SK-N-SH (cell line): ENCODE results near the gene CYFIP2. TPM values are rescaled to one million over a fixed set of nuclear protein-coding genes. Genes with fewer than 3 reads are reported as not detected.

Source experiments
- CTCF ChIA-PET: fragments of 300-600, 350-600 bp; formaldehyde crosslinking; extraction: SDS; loops from one replicate; lab custom pipeline; 2021; lab: Yijun Ruan, JAX
- POLR2A ChIA-PET: fragments of 350-600 bp; sonication (Branson Sonifier 250); formaldehyde crosslinking; extraction: SDS; loops from one replicate; lab custom pipeline; 2020; ENCODE audit warnings: antibody characterized with exemption, inconsistent platforms; lab: Yijun Ruan, JAX
- DNase-seq: peaks from one replicate; pipeline ENCODE4 v3.0.0; 2012
- H2AFZ ChIP-seq: fragments of 200-600 bp; sonication (generic); 2 replicates; pipeline ENCODE4 v1.8.1; 2016; ENCODE audit warnings: antibody characterized with exemption, mild to moderate bottlenecking, low read depth
- H3F3A ChIP-seq: fragments of 200-600 bp; sonication (generic); replicated peaks from 2 replicates; pipeline ENCODE3; 2016; ENCODE audit warnings: antibody characterized with exemption, mild to moderate bottlenecking; ENCODE audit not compliant: insufficient read depth
- H3K27ac ChIP-seq, 2 experiments: fragments of 200-500 bp in 1 of 2; fragments of 200-600 bp in 1 of 2; sonication (Bioruptor generic) in 1 of 2; sonication (generic), shearing (Covaris generic) in 1 of 2; 2 replicates each; pipeline versions ENCODE4 v1.5.1 to v1.6.1; 2014 to 2016; ENCODE audit warnings: low read depth in 2 of 2, inconsistent platforms in 1 of 2, low read length in 1 of 2, mild to moderate bottlenecking in 1 of 2, mixed read lengths in 1 of 2
- H3K27me3 ChIP-seq: fragments of 200-600 bp; sonication (generic), shearing (Covaris generic); 2 replicates; pipeline ENCODE4 v1.6.1; 2016; ENCODE audit warnings: mixed run types; ENCODE audit not compliant: insufficient read depth
- H3K36me3 ChIP-seq, 2 experiments: fragments of 200-500 bp in 1 of 2; fragments of 200-600 bp in 1 of 2; sonication (Bioruptor generic) in 1 of 2; sonication (generic) in 1 of 2; replicated peaks in 1 of 2; 2 replicates each; pipeline versions ENCODE3 to v1.5.1; 2014 to 2016; ENCODE audit warnings: low read length in 1 of 2, mild to moderate bottlenecking in 1 of 2; ENCODE audit not compliant: insufficient read depth in 2 of 2, control insufficient read depth in 1 of 2
- H3K4me1 ChIP-seq, 2 experiments: fragments of 200-500 bp in 1 of 2; fragments of 200-600 bp in 1 of 2; sonication (Bioruptor generic) in 1 of 2; sonication (generic), shearing (Covaris generic) in 1 of 2; 2 replicates each; pipeline versions ENCODE4 v1.5.1 to v1.6.1; 2014 to 2016; ENCODE audit warnings: low read depth in 1 of 2, low read length in 1 of 2, mixed run types in 1 of 2; ENCODE audit not compliant: insufficient read depth in 2 of 2, control insufficient read depth in 1 of 2
- H3K4me2 ChIP-seq: fragments of 200-600 bp; sonication (generic), shearing (Covaris generic); 2 replicates; pipeline ENCODE4 v1.6.1; 2017; ENCODE audit warnings: mixed run types
- H3K4me3 ChIP-seq, 2 experiments: fragments of 200-500 bp in 1 of 2; fragments of 200-600 bp in 1 of 2; sonication (Bioruptor generic) in 1 of 2; sonication (generic), shearing (Covaris generic) in 1 of 2; 2 replicates each; pipeline versions ENCODE4 v1.5.1 to v1.8.1; 2014 to 2016; ENCODE audit warnings: low read depth in 2 of 2, inconsistent platforms in 1 of 2, low read length in 1 of 2, mild to moderate bottlenecking in 1 of 2, mixed read lengths in 1 of 2, moderate library complexity in 1 of 2
- H3K79me2 ChIP-seq: fragments of 200-600 bp; sonication (generic); 2 replicates; pipeline ENCODE4 v1.8.1; 2017; ENCODE audit warnings: mild to moderate bottlenecking; ENCODE audit not compliant: insufficient read depth
- H3K9ac ChIP-seq: fragments of 200-600 bp; sonication (generic); 2 replicates; pipeline ENCODE4 v1.6.1; 2017; ENCODE audit warnings: mixed run types
- H3K9me2 ChIP-seq: fragments of 200-600 bp; sonication (generic); 2 replicates; pipeline ENCODE4 v1.6.1; 2017; ENCODE audit warnings: mixed run types
- H3K9me3 ChIP-seq: fragments of 200-600 bp; sonication (generic); 2 replicates; pipeline ENCODE4 v1.6.1; 2017; ENCODE audit warnings: mixed run types, mild to moderate bottlenecking, moderate library complexity
- H4K20me1 ChIP-seq: fragments of 200-600 bp; sonication (generic); 2 replicates; pipeline ENCODE4 v1.6.1; 2017; ENCODE audit warnings: mild to moderate bottlenecking, mixed run types; ENCODE audit not compliant: insufficient read depth
- CHD2 ChIP-seq: fragments of 150-350 bp; IDR thresholded peaks from 2 replicates; pipeline ENCODE4 v1.6.1; 2018; ENCODE audit warnings: low read length; ENCODE audit not compliant: partially characterized antibody
- CTCF ChIP-seq: fragments of 200-600 bp; sonication (generic); IDR thresholded peaks from 2 replicates; pipeline ENCODE4 v1.6.1; 2017; ENCODE audit warnings: antibody characterized with exemption, mild to moderate bottlenecking, moderate library complexity
- EP300 ChIP-seq, 2 experiments: IDR thresholded peaks; 2 replicates each; pipeline versions ENCODE4 v1.4.0 to v1.6.1; 2012; ENCODE audit warnings: borderline replicate concordance in 1 of 2, low read depth in 1 of 2, low read length in 1 of 2
- EZH2phosphoT487 ChIP-seq: fragments of 200-600 bp; sonication (generic); IDR thresholded peaks from 2 replicates; pipeline ENCODE4 v1.6.1; 2017; ENCODE audit warnings: low read depth, mixed run types, mild to moderate bottlenecking, antibody characterized with exemption, moderate library complexity, borderline replicate concordance
- FOXJ3 ChIP-seq: sonication (generic); formaldehyde crosslinking; IDR thresholded peaks from 2 replicates; pipeline ENCODE4 v1.5.1; 2020; ENCODE audit warnings: mild to moderate bottlenecking, missing genetic modification reagents
- JUND ChIP-seq: IDR thresholded peaks from 2 replicates; pipeline ENCODE4 v1.4.0; 2012
- MEF2A ChIP-seq: IDR thresholded peaks from 2 replicates; pipeline ENCODE4 v1.4.0; 2012; ENCODE audit warnings: low read depth, borderline replicate concordance
- MXI1 ChIP-seq: IDR thresholded peaks from 2 replicates; pipeline ENCODE4 v1.6.1; 2012; ENCODE audit warnings: mild to moderate bottlenecking, low read depth, low read length, improper control_type of control experiment
- POLR2AphosphoS5 ChIP-seq: IDR thresholded peaks from 2 replicates; pipeline ENCODE4 v1.6.1; 2012; ENCODE audit warnings: low read depth, low read length
- RAD21 ChIP-seq: IDR thresholded peaks from 2 replicates; pipeline ENCODE4 v1.6.1; 2012; ENCODE audit warnings: mild to moderate bottlenecking, low read length
- RXRA ChIP-seq: IDR thresholded peaks from 2 replicates; pipeline ENCODE4 v1.4.0; 2012; ENCODE audit warnings: low read depth, mild to moderate bottlenecking, borderline replicate concordance
- SIN3A ChIP-seq: IDR thresholded peaks from 2 replicates; pipeline ENCODE4 v1.6.1; 2012; ENCODE audit warnings: low read depth, mild to moderate bottlenecking, low read length, moderate library complexity, borderline replicate concordance
- SMC3 ChIP-seq: IDR thresholded peaks from 2 replicates; pipeline ENCODE4 v1.6.1; 2012; ENCODE audit warnings: low read depth, low read length, improper control_type of control experiment
- TAF1 ChIP-seq: IDR thresholded peaks from 2 replicates; pipeline ENCODE4 v1.6.1; 2012; ENCODE audit warnings: low read depth, mild to moderate bottlenecking, low read length, moderate library complexity, borderline replicate concordance
- USF1 ChIP-seq: IDR thresholded peaks from 2 replicates; pipeline ENCODE4 v1.4.0; 2012; ENCODE audit warnings: low read depth, borderline replicate concordance
- YY1 ChIP-seq: IDR thresholded peaks from 2 replicates; pipeline ENCODE4 v1.4.0; 2012; ENCODE audit warnings: low read depth, mild to moderate bottlenecking
- ZBTB33 ChIP-seq: IDR thresholded peaks from 2 replicates; pipeline ENCODE4 v1.4.0; 2012; ENCODE audit warnings: low read depth, borderline replicate concordance
- WGBS: methylation state at CpG from one replicate; pipeline ENCODE4 v1.1.6; 2017; ENCODE audit warnings: low lambda C conversion rate; 5-methylcytosine and 5-hydroxymethylcytosine counted together
- polyA plus RNA-seq, 3 experiments: library from polyadenylated mRNA; depleted of rRNA; stranded (reverse); fragments of >200 nt; gene quantifications; 2 replicates each; pipeline ENCODE4 v1.2.3, GENCODE V29; 2012
- TF ChIP-seq, protein P1 (sequence below): IDR thresholded peaks from 2 replicates; pipeline ENCODE4 v1.6.1; 2012; ENCODE audit warnings: mild to moderate bottlenecking, low read depth, low read length, moderate library complexity

CYFIP2 gene
- polyA plus RNA-seq, 1 of the 3 experiments (the other 2 are of a cell fraction), result 20.1 TPM

GRCh38 chr5:157347301-157348048 is 81.6 kb downstream of the CYFIP2 start:
- H2AFZ ChIP-seq, result no peak overlapping the region
- ChIA-PET CTCF (interaction anchor here (1.0 to 8.6 kb wide), 3 partner anchors 10 to 414 kb away, joined by 3 to 46 read pairs (median 3); no protein-coding TSS in a partner anchor), POLR2A (no interaction called here)
- H3F3A ChIP-seq, result no peaks in the 10 kb centered on the region
- no peaks in the 10 kb centered on the region for H4K20me1 ChIP-seq
- 78% methylated on average over 8 of the region's 15 CpGs for WGBS
- no peaks in the 10 kb centered on the region for H3K9me2 ChIP-seq
- H3K4me1 ChIP-seq, result no peaks in the 10 kb centered on the region
- peaks cover 0 to 15% of the 10 kb centered on the region in 2 experiments for H3K36me3 ChIP-seq
- H3K27me3 ChIP-seq, result no peaks in the 10 kb centered on the region
- TF ChIP-seq EZH2phosphoT487, result no peak
- TF ChIP-seq JUND, result no peak
- no peak for TF ChIP-seq USF1
- no peak for TF ChIP-seq RXRA
- no peak for TF ChIP-seq POLR2AphosphoS5
- TF ChIP-seq ZBTB33, result no peak
- TF ChIP-seq YY1, result no peak
- TF ChIP-seq FOXJ3 (CRISPR knock-in tag), result no peak
- no peak for TF ChIP-seq SMC3
- TF ChIP-seq CTCF, result no peak
- TF ChIP-seq RAD21, result no peak
- no peak for TF ChIP-seq EP300 (IDR thresholded peaks at IDR 0.05; ENCODE audit: borderline replicate concordance in 1 of 2, low read depth in 1 of 2, low read length in 1 of 2)
- no peak for TF ChIP-seq MEF2A
- TF ChIP-seq MXI1, result no peak
- no peak for TF ChIP-seq TAF1
- no peak for TF ChIP-seq CHD2
- no peak for TF ChIP-seq SIN3A
- TF ChIP-seq, protein P1, sequence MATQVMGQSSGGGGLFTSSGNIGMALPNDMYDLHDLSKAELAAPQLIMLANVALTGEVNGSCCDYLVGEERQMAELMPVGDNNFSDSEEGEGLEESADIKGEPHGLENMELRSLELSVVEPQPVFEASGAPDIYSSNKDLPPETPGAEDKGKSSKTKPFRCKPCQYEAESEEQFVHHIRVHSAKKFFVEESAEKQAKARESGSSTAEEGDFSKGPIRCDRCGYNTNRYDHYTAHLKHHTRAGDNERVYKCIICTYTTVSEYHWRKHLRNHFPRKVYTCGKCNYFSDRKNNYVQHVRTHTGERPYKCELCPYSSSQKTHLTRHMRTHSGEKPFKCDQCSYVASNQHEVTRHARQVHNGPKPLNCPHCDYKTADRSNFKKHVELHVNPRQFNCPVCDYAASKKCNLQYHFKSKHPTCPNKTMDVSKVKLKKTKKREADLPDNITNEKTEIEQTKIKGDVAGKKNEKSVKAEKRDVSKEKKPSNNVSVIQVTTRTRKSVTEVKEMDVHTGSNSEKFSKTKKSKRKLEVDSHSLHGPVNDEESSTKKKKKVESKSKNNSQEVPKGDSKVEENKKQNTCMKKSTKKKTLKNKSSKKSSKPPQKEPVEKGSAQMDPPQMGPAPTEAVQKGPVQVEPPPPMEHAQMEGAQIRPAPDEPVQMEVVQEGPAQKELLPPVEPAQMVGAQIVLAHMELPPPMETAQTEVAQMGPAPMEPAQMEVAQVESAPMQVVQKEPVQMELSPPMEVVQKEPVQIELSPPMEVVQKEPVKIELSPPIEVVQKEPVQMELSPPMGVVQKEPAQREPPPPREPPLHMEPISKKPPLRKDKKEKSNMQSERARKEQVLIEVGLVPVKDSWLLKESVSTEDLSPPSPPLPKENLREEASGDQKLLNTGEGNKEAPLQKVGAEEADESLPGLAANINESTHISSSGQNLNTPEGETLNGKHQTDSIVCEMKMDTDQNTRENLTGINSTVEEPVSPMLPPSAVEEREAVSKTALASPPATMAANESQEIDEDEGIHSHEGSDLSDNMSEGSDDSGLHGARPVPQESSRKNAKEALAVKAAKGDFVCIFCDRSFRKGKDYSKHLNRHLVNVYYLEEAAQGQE, result no peak
- no peaks in the 10 kb centered on the region for H3K79me2 ChIP-seq
- no peak overlapping the region for H3K4me2 ChIP-seq
- H3K4me3 ChIP-seq, result no peak overlapping the region
- DNase-seq, result no peak
- H3K9ac ChIP-seq, result no peak overlapping the region
- no peaks in the 10 kb centered on the region for H3K9me3 ChIP-seq
- no peak overlapping the region for H3K27ac ChIP-seq
